GM10248 (cell line): ENCODE data around the gene CST9.
"Not testable (repeated sequence)": the region's sequence is repeated elsewhere in the genome, so short reads cannot be mapped to it uniquely, and the experiment has no call there.

Experiments used
- CTCF ChIA-PET: fragments of 300-600 bp; sonication (Branson Sonifier 250); formaldehyde crosslinking; extraction: SDS; loops from one replicate; lab custom pipeline; 2021; ENCODE audit warnings: antibody characterized with exemption; lab: Yijun Ruan, JAX
- POLR2A ChIA-PET: fragments of 350-650 bp; sonication (Branson Sonifier 250); formaldehyde crosslinking; extraction: SDS; loops from one replicate; lab custom pipeline; 2020; ENCODE audit warnings: antibody characterized with exemption; lab: Yijun Ruan, JAX
- DNase-seq: peaks from one replicate; pipeline ENCODE4 v3.0.0; 2012; ENCODE audit errors: extremely low spot score
- CTCF ChIP-seq: IDR thresholded peaks from 2 replicates; pipeline ENCODE4 v1.5.1; 2012; ENCODE audit warnings: mild to moderate bottlenecking, low read depth; ENCODE audit errors: extremely low read depth, missing control alignments, control extremely low read depth

Gene CST9

DNA sequence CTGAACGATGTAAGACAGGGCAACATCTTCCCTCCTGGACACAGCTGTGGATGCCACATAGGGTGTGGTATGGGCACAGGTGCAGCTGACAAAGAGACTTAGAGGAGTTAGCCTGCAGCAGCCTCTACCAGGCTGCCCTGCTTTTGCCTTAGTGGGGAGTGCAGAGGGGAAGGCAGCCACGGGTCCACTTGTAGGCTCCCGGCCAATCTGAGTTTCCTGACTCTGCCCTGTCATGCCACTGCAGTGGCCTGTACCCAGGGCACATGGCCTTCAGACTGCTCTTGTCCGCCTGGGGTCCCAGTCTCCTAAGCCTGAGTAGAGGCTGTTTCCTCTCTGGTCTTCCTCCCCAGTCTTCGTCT lies 20.3 kb downstream of the CST9 start:
- no peak for TF ChIP-seq CTCF
- CTCF ChIA-PET = interaction anchor here (1.2 to 2.1 kb wide), 2 partner anchors 21 to 144 kb away, joined by 4 to 8 read pairs; no protein-coding TSS in a partner anchor
- POLR2A ChIA-PET = no interaction called here
- DNase-seq = no peak

GRCh38 chr20:23584434-23585199 lies 21.1 kb downstream of the CST9 start:
- DNase-seq = no peak
- ChIA-PET POLR2A (no interaction called here), CTCF (interaction anchor here (1.2 kb wide), 1 partner anchor 22 kb away, joined by 4 read pairs; no protein-coding TSS in a partner anchor)
- no peak for TF ChIP-seq CTCF

DNA sequence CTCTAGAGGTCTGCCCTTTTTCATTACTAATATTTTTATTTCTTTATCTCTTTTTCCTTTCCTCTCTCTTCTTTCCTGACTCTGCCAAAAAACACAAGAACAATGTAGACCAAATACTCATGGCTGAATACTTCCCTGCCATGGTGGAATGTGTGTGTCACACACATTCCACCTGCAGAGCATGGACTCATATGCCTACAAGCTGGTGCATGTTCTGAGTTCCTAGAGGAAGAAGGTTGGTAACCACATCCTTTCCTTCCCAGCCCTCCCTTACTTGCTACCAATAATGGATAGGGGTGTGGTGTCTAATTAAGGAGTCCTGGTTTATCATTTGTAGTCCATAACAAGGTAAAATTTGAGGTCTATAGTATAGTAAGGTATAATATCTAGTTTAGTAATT lies 22.2 kb downstream of the CST9 start:
- no peak for TF ChIP-seq CTCF
- DNase-seq = no peak
- POLR2A ChIA-PET = no interaction called here
- CTCF ChIA-PET = no interaction called here

DNA sequence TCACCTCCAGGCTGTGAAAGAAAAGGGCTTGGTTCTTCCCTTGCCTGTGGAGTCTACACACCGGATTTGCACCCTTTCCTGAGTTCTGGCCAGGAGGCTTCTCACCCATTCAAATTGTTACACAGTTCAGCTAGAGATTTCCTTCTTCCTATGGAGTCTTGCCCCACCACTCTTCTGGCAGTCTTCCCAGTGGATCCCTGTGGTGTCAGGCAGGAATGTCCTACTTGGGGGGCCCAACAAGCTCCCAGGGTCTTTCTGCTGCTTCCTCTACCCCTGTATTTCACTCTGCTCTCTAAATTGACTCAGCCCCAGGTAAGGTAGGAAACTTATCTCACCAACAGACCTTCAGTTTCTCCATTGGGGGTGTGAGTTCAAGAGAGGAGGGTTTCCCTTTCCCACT lies 23.4 kb downstream of the CST9 start:
- no peak for DNase-seq
- TF ChIP-seq CTCF = no peak
- POLR2A ChIA-PET = no interaction called here
- CTCF ChIA-PET = interaction anchor here (0.5 to 1.0 kb wide), 3 partner anchors 12 to 139 kb away, joined by 3 read pairs; no protein-coding TSS in a partner anchor

DNA sequence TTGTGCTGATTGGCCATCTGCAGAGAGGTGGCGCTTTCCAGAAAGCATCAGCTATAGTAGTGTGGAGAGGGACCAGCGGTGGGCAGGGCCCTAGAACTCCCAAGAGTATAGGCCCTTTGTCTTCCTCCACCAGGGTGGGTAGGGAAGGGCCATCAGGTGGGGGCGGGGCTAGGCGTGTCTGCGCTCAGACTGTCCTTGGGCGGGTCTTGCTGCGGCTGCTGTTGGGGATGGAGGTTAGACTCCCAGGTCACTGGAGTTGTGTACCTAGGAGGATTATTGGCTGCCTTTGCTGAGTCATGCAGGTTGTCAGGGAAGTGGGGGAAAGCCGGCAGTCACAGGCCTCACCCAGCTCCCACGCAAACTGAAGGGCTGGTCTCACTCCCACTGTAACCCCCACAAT lies 23.9 kb downstream of the CST9 start:
- CTCF ChIA-PET, DNase-seq, POLR2A ChIA-PET: not testable (repeated sequence)

- ChIA-PET CTCF (interaction anchor here (1.0 kb wide), 1 partner anchor 129 kb away, joined by 3 read pairs; no protein-coding TSS in a partner anchor), POLR2A (no interaction called here)
- no peak for TF ChIP-seq CTCF
- no peak for DNase-seq
These were observed 30.7 kb downstream of the CST9 start for GRCh38 chr20:23574977-23575376.

DNA sequence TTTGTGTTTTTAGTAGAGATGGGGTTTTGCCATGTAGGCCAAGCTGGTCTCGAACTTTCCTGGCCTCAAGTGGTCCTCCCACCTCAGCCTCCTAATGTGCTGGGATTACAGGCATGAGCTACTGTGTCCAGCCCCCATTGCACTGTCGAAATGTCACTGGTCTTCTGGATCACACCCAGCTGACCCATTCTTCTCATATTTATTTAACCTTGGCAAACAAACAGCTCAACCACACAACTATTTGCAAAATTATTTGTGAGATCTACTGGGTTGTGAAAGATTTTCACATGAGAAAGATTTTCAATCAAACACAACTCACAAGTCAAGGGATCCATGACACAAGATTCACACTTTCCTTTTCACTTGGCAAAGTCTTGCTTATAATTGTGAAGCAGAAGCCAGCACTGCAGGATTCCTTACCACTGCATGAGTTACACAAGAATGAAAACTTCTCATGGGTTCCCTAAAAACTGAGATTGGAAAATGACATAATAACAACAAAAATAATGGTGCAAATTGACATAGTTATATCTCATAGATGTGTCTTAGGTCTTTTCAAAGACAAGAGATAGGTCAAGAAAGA lies 35.4 kb downstream of the CST9 start:
- DNase-seq = no peak
- TF ChIP-seq CTCF = no peak
- CTCF ChIA-PET = interaction anchor here (0.6 to 1.5 kb wide), 3 partner anchors 13 to 19 kb away, joined by 3 read pairs; no protein-coding TSS in a partner anchor
- POLR2A ChIA-PET = no interaction called here
